Hematopoietic multipotent progenitor cell treated with erythropoietin and hydrocortisone succinate and interleukin-3 and kit ligand, for 6 days (in vitro differentiated cells): ENCODE measurements around the gene MYOF.
A peak's percentile ranks its signal among the peaks of the same experiment; 100 is the strongest.
"Not testable (repeated sequence)": the region's sequence is repeated elsewhere in the genome, so short reads cannot be mapped to it uniquely, and the experiment has no call there.

Source experiments
- DNase-seq: peaks from one replicate; pipeline ENCODE4 v3.0.0-alpha.2; 2015

Gene MYOF

DNA sequence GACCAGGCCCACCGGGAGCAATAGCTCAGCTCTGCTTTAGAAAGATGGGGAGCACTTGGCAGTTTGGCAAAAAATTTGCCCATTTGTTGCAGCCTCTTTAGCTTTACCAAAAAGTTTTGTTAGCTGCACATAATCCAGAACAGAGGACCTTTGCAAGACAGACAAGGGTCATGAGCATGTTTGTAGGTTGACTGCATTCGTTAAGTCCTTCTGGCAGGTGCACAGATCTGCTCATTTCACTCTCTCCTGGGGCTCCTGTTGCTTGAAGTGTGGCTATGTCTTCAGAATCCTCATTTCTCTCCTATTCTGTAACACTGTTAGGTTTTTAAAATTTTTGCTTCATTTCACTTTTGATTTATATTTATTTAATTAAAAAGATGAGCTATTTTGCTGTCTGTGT lies 96.8 kb downstream of the MYOF start:
- no peak for DNase-seq

DNA sequence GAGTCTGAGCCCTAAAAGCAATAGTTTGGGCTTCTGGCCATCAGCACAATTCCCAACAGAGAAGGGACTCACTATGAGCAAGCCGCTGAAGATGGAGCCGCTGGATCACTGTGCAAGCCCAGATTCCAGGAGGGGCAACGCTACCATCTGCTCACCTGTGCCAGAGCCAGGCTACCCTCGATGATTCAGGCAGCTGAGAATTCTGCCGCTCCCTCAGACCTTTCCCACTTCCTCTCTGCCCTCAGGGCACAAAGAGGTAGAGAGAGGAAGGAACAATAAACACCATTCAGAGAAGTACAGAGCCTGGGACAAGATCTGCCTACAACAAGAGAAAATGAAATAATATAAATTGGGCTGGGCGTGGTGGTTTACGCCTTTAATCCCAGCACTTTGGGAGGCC lies 98.1 kb downstream of the MYOF start:
- DNase-seq, result no peak

DNA sequence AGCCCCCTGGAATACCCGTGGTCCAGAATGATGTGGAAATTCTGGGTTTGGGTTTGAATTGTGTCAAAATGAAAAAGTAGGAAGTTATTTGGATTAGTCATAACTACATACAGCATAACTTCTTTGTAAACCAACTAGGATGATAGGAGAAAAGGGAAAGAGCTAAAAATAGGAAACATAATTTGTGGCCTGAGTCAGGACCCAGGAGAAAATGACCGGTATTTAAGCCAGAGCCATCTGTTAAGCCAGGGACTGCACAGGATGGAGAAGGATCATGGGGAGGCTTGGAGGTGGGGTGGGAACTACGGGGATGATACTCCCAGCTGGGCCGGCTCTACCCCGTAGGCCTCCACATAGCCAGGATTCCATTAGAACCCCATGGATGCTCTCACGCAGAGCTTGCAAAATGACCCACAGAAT lies 98.6 kb downstream of the MYOF start:
- DNase-seq, result no peak

DNA sequence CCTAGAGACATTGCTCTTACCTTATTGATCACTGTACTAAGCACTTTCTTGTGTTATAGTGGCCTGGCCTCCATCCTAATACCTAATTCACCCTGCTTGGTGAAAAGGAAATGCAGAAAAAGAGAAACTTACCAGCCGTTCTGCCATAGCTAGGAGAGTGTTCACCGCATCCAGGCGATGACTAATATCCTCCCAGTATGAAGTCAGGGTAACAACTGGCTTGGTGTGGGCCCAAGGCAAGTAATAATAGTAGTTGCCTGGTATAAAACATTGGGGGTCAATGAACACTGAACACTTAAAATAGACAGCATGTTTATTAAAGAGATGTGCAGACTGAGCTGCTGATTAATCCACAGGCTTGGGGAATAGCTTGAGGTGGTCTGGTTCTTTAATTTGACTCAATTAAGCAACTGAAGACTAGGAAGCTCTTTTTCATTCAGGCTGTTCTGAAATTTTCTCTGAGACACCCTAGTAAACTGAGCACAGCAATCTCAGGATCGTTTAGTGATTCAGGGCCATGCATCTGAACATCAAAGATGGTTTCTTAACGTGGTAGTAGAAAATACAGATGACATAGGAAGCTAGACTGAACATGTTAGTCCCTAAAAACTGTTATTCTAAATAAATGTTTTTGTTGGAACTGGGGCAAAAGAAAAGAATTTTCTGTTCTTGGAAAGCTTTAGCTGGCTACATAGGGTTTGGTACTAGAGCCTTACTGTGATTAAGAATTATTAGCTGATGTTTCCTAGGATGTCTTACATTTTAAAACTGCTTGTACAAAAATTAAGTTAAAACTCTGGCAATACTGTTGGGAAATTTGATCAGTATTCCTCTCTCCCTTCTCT lies 102.2 kb downstream of the MYOF start:
- no peak for DNase-seq

DNA sequence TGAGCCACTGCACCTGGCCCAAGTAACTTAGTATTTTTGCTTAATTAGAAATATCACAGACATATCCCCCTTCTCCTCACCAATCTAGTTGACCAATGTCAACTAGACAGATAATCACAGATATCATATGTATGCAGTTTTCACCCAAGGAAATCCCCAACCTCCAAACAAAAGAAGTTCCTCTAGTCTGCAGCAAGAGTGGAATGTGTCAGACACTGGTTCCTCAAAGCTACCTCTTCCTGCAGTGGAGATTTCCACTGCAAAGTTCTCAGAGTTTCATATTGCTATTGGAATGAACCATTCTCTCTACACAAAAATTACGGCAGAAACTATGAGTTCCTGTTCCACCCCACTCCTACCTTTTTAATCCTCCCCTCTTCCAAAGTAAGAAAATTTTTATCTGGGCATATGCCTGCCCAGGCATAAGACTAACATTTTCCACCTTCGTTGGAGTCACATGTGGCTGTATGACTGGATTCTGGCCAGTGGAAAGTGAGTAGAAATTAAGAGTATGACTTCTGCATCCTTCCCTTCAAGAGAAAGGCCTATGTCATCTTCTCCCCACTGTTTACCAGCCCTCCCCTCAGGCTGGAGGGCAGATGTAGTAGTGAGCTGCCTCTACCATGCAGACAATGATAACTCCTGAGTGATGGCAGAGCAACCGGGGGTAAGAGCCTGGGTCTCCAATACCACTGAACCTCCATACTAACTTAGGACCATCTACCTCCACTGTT lies 103.0 kb downstream of the MYOF start:
- DNase-seq, result no peak

DNA sequence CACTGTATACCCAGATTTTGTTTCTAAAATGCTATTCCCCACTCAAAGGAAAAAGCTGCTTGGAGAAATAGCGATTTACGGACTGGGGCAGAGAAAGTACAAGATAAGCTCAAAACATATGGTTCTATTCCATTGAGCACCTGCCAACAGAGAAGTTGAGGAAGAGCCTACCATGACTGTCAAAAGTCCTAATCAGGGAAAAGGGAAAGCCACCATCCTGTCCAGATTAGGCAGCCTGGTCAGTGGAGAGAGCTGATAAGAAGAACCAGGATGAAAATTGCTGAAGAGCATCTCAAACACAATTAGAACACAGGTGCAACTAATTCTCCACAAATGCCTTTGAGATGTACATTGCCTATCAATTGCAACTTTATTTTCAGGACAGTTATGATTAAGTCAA lies 104.1 kb downstream of the MYOF start:
- DNase-seq, result no peak

DNA sequence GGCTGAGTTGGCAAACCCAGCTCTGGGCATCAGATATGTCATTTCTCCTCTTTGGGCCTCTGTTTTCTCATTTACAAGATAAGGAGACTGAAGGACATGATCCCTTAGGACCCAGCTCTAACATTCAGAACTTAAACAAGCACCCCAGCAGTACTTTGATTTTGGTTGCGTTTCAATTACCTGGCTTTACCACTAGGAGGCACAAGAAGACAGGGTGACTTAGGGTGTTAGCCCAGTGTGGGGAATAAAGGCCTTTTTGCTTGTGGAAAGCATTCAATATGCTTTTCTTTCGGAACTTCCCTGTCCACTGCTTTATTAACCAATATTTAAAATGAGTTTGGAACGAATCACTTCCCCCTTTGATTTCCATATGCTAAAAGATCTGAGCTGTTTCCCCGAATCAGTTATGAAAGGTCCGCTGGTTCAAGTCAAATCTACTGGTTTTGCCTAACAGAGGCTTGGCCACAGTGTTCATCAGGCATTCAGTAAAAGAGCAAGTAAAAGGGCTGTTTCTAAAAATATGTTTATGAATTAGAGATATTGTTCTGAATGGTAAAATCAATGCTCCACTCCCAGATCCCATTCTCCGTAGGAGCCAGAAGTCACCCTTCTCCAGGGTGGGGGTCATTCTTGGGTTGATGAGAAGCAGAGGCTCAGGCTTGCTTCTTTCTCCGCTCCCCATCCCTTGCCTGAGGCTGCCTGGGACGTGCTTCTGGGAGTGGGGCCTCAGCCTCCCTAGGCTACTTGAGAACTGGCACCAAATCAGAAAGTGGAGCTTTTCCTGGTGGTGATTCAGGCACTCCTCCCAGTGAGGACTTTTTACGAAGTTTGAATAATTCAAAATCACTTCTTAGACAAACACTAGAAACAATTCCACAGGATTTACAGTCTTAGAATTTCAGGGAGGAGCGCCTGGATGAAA lies 105.5 kb downstream of the MYOF start:
- peak; percentile 81 for DNase-seq

DNA sequence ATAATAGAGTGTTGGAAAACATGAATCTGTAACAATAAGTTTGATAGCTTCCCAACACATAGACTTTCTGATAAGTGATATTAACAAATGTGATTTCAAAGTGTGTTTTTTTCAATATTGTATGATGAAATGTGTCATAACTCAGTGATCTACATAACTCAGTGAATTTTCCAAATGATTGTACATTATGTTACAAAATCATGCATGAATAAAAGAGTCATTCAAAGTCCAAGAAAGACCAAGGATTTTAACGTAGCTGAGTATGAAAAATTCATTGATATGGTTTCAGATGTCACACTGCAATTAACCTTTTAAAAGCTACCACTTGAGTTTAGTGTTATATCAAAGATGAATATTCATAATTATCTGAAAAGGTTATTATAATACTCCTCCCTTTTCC lies 111.2 kb downstream of the MYOF start:
- no peak for DNase-seq

DNA sequence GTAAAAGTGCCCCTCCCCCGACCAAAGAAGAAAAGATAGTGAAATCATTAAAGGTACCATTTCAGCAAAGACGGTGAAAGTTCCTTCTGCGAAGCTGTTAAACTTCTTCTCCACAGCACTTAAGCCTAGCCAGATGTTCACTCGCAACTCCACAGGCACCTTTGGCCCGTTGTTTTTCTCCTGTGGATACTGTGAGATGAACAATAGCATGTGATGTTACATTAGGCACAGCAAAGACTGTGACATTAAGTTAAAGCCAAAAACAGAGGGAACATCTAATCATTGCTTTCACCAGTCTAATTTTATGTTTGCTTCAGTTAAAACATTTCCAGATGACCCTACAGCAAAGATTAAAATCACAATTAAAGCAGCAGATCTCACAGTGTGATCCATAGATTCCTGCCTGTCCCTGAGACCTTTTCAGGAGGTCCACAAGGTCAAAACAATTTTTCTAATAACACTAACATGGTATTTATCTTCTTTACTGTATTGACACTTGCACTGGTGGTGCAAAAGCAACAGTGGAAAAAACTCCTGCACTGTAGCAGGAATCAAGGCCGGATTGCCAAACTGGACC lies 112.5 kb downstream of the MYOF start:
- no peak for DNase-seq

DNA sequence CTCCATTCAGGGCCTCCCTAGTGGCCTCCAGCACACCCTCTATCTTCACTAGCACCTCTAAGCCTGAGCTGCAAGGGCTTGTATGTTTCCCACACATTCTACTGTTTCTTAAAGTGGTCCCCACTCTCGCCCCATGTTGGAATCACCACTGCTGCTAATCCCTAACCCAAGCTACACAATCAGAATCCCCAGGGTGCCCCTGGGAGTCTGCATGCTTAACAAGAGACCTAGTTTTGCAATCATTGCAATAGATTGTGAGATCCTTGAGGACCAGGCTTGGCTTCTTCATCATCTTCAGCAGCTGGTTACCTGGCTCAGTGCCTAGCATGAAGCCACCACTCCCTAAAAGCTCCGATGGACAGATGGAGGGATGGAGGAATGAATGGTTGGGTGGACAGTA lies 113.9 kb downstream of the MYOF start:
- no peak for DNase-seq

DNA sequence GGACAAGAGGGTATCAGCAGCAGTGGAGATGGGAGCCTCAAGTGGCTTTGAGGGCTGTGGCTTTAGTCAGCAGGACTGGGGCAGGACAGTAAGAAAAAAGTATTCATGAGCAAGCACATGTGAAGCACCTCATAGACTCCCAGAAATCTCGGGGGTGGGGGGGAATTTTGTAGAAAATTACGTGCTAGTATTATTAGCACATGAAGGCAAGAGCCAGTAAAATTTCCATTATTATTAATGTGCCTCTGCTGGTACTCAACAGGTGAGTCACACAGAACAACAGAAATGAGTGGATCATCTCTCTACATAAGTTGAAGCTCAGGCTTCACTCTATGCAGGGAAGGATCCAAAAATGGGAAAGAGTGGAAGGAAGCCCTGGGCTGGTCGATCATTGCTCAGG lies 114.5 kb downstream of the MYOF start:
- no peak for DNase-seq

DNA sequence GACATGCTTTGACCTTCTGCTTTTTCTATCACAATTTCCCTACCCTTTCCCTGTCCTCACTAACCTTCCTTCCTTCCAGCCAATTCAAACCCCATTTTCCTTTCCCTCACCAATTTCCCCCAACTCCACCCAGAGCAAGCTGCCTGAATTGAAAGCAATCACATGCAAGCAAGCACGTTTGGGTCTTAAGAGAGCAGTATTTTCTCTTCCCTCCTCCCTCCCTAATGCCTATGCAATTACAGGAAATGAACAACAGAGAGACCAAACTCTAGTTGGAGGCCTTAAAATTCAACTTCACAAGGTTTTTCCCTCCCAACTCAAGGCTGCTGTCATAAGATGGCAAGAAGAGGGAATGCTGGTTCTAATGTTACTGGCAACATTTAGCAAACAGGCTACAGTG lies 117.2 kb downstream of the MYOF start:
- no peak for DNase-seq

DNA sequence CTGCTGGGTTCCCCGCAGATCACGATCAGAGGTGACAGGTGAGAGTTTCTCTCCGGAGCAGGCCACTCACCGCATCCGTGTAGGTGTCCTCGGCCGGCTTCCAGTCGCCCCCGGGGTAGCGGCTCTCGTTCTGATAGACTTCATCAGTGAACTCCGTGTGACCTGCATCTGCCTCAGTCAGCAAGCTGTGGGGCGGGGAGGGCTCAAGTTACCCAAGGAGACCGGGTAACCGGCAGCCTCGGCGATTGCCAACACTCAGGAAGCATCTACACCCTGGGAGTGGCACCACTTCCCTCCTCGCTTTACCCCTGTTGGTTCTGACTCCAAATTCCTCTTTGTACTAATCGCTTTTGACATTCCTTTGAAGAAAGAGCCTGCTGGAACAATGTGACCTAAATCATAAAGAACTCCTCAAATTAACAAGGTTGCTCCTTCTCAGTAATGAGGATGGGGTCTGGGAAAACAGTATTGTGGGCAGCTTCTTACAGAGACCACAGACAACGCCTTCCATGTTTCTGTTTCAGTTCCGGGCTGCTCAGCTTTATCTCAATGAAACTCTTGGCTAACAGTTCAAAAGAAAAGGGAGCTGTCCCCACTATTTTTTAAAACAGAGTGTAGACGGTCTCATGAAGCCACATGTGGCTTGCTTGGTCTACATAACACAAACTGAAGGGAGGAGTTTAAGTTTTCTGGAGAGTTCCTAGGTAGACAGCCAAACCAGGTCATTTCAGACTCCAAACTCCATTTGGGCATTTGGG lies 118.1 kb downstream of the MYOF start:
- DNase-seq, result no peak

DNA sequence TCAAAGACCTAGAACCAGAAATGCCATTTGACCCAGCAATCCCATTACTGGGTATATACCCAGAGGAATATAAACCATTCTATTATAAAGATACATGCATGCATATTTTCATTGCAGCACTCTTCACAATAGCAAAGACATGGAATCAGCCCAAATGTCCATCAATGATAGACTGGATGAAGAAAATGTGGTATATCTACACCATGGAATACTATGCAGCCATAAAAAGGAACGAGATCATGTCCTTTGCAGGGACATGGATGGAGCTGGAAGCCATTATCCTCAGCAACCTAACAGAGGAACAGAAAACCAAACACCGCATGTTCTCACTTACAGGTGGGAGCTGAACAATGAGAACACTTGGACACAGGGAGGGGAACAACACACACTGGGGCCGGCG lies 123.7 kb downstream of the MYOF start:
- not testable (repeated sequence) for DNase-seq

DNA sequence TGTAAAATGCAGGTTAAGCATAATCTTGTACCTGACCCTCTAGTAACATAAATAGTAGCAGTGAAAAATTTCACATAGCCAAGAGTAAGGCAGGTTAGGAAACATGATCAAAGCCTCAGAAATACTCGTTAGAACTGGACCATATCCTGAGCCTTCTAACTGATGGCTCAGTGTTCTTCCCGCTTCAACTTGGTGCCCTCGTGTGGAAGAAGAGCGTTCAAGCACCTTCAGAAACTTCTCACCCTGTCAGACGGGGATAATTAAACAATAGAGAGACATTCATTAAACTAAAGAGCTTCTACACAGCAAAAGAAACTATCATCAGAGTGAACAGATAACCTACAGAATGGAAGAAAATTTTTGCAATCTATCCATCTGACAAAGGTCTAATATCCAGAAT lies 124.5 kb downstream of the MYOF start:
- peak; percentile 73 for DNase-seq

DNA sequence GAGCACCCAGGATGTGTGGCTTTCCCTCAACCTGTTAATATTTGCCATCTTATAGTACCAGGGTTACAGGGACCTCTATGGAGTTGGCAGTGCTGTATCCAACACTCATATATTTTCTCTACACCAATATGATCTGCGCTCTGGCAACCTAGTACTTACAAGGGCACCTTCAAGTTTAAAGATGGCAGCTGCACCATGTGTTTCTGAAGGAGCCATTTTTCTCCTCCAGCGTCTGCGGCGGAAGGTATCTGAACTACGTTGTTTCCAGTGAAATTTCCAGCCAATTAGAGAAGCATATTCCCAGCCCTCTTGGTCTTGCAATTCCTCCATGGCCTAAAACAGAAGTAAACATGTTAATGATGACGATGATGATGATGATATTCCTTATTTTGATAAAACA lies 125.6 kb downstream of the MYOF start:
- no peak for DNase-seq

DNA sequence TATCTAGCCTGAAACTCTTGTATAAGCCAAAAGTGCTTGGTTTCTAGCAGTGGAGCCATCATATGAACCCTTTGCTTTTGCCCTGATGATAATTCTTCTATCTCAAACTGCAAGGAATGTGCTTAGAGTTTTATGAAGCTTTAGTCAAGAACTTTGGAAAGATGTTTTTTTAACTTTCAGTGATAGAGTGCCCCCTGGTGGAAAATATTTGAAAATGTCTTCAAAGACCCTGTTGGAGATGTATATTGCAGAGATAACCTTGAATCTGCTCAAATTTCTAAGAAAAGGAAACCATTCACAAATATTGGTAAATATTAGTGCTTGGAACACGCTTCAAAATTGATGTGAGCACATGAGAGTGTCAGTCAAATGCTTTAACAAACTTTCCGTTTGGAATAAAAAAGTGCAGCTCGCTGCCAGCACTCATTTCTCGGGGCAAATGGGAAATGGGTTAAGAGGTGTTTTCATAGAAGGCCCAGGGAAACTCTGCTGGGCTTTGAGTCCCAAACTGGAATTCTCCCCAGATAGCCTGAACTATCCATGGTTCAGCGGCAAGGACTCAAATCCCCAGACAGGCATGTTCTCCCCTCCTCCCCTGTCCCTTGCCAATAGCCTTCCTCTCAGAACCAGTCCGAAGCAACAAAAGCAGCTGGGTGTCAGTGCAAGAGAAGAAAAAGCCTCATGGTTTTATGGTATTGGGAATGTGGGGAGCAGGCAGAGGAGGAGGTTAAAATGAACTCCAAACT lies 129.3 kb downstream of the MYOF start:
- DNase-seq, result peak; percentile 63

DNA sequence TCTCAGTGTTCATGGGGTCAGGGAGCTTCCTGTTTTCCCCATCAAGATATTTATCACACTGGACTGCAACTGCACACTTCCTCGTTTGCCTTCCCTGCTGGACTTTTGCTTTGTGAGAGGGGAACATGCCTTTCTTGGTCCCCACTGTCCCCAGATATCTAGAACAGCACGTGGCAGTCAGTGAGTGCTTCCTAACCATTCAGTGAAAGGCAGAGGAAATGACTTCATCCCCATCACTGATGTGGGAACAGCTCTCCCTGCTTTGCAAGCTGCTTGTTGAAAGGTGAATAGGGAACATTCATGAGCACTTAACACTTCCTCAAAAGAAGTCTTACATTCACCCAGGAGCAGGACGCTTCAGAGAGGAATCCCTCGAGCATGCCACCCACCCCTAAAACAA lies 135.4 kb downstream of the MYOF start:
- no peak for DNase-seq

DNA sequence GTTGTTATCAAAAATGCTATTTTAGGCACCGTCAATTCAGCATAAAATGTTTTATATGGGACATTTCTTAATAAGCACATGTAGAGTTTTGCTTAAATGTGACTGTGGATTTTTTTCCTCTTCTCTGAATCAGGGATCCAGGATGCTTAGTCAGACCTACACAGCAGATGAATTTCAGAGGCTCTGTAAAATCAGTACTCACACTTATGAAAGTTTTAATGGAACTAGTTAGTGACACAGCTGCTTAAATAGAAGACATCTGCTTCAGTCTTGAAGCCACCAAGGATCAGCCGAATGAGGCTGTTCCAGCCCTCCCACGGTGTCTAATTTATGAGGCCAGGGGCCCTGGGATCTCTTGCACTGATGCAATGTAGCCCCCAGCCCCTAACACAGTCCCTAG lies 136.0 kb downstream of the MYOF start:
- DNase-seq, result no peak

DNA sequence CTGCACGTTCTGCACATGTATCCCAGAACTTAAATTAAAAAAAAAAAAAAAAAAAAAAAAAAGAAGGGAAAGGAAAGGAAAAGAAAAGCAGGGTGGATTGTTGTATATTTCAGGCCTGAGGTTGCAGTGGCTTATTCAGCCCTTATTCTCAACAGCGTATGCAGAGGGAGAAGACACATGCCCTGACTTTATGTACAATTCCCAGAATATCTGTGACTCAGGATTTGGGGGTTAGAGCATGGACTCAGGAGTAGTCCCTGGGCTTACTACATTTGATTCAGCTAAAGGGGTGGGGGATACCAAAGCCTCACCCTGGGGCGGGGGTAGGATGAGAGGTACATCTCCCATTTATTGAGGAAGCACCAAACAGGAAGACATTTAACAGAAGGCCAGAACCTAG lies 137.4 kb downstream of the MYOF start:
- DNase-seq, result no peak

DNA sequence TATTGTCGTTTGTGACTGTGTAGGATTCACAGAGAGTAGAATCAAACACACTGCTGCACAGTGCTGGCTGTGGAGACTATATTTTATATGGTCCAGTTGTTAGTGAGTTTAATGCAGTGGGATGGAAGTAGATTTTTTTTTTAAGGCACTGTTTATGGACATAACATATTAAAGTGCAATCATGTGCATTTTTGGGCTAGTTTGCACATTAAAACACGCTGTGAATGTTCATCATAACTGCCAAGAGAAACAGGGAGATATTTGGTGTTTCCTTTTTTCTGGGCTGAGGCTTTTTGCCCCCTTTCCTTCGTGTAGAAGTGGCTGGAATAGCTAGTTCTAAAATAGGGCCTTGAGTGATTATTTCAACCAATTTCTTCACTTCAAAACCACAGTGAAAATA lies 139.2 kb downstream of the MYOF start:
- no peak for DNase-seq

DNA sequence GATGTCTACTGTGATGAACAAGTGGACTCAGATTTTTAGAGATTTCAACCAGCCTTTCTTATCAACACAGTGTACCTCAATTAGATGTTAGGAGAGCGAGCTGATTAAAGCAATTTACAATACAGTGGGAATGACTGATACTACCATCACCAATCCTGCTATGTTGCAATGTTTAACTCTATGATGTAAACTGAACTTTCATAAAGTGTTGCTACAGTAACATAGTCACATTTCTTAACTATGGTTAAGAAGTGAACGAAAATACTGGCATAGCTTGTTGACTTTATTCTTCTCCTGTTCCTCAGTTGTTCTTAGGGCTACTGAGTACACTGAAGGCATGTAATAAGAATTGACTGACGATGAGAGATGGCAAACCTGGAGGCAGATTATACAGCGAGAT lies 139.8 kb downstream of the MYOF start:
- DNase-seq, result no peak
